ENCODE results near the gene ARID2.

DNA sequence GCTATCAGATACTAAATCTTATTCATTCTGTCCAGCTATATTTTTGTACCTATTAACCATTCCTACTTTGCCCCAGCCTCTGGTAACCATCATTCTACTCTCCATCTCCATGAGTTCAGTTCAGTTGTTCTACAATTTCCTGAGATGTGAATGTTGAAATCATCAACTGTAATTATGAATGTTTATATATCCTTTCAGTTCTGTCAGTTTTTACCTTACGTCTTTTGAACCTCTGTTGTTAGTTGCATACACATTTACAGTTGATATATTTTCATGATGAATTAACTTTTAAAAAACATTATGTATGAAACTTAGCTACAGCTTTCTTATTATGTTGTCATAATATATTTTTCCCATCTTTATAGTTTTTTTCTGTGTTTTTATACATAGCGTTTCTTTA is 102.1 kb downstream of the ARID2 start:
- TF ChIP-seq, protein P1, sequence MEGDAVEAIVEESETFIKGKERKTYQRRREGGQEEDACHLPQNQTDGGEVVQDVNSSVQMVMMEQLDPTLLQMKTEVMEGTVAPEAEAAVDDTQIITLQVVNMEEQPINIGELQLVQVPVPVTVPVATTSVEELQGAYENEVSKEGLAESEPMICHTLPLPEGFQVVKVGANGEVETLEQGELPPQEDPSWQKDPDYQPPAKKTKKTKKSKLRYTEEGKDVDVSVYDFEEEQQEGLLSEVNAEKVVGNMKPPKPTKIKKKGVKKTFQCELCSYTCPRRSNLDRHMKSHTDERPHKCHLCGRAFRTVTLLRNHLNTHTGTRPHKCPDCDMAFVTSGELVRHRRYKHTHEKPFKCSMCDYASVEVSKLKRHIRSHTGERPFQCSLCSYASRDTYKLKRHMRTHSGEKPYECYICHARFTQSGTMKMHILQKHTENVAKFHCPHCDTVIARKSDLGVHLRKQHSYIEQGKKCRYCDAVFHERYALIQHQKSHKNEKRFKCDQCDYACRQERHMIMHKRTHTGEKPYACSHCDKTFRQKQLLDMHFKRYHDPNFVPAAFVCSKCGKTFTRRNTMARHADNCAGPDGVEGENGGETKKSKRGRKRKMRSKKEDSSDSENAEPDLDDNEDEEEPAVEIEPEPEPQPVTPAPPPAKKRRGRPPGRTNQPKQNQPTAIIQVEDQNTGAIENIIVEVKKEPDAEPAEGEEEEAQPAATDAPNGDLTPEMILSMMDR (IDR thresholded peaks at IDR 0.05), result no peak
- TF ChIP-seq EP300 (IDR thresholded peaks at IDR 0.05) (no peak), POLR2A (IDR thresholded peaks at IDR 0.05) (no peak)
